HEK293 (cell line): ENCODE results near the gene SLFNL1.
A peak's percentile ranks its signal among the peaks of the same experiment; 100 is the strongest.

Experiments
- CTCF ChIA-PET: fragments of 350-600 bp; formaldehyde crosslinking; extraction: SDS; loops from one replicate; lab custom pipeline; 2021; ENCODE audit warnings: antibody characterized with exemption; lab: Yijun Ruan, JAX
- POLR2A ChIA-PET: fragments of 300-600 bp; formaldehyde crosslinking; extraction: SDS; loops from one replicate; lab custom pipeline; 2020; ENCODE audit warnings: antibody characterized with exemption, inconsistent platforms; lab: Yijun Ruan, JAX
- H3K27ac ChIP-seq: fragments of 200-500 bp; sonication (Bioruptor generic); 2 replicates; pipeline ENCODE4 v1.5.1; 2014; ENCODE audit warnings: low read depth, low read length, control low read depth, inconsistent platforms; ENCODE audit errors: extremely low read depth
- H3K36me3 ChIP-seq, 2 experiments: fragments of 200-500 bp in 1 of 2; sonication (Bioruptor generic) in 1 of 2; 1 replicate in 1 of 2; 2 replicates in 1 of 2; pipeline ENCODE4 v1.5.1; 2014 to 2017; ENCODE audit warnings: inconsistent platforms in 2 of 2, low read length in 2 of 2; ENCODE audit not compliant: control insufficient read depth in 2 of 2, insufficient read depth in 1 of 2
- H3K4me1 ChIP-seq: fragments of 200-500 bp; sonication (Bioruptor generic); 2 replicates; pipeline ENCODE4 v1.5.1; 2014; ENCODE audit warnings: mild to moderate bottlenecking, low read length, inconsistent platforms; ENCODE audit not compliant: control insufficient read depth, insufficient read depth
- H3K4me3 ChIP-seq: 2 replicates; pipeline ENCODE4 v1.5.1; 2011; ENCODE audit warnings: low read depth, mild to moderate bottlenecking, control low read depth, low read length, moderate library complexity
- H3K9me3 ChIP-seq: fragments of 200-500 bp; sonication (Bioruptor generic); 2 replicates; pipeline ENCODE4 v1.5.1; 2014; ENCODE audit warnings: low read depth, low read length, inconsistent platforms; ENCODE audit not compliant: control insufficient read depth, insufficient read depth
- EGR2 ChIP-seq: fragments of 450-650 bp; formaldehyde crosslinking; IDR thresholded peaks from 2 replicates; pipeline ENCODE4 v1.5.1; 2016; ENCODE audit warnings: low read depth, missing biosample characterization, missing genetic modification characterization
- REST ChIP-seq: fragments of 450-650 bp; formaldehyde crosslinking; IDR thresholded peaks from 2 replicates; pipeline ENCODE4 v1.5.1; 2016; ENCODE audit warnings: missing biosample characterization, missing genetic modification characterization
- SETDB1 ChIP-seq: IDR thresholded peaks from one replicate; pipeline ENCODE4 v1.6.1; 2017; ENCODE audit warnings: mild to moderate bottlenecking, low read length, moderate library complexity, mixed read lengths; ENCODE audit not compliant: insufficient read length
- ZFHX2 ChIP-seq: fragments of 450-650 bp; formaldehyde crosslinking; conservative IDR thresholded peaks from 2 replicates; pipeline ENCODE4 v1.5.1; 2016; ENCODE audit warnings: missing biosample characterization, missing genetic modification characterization
- ZFP69B ChIP-seq: fragments of 450-650 bp; formaldehyde crosslinking; IDR thresholded peaks from 2 replicates; pipeline ENCODE4 v1.5.1; 2016; ENCODE audit warnings: missing biosample characterization, missing genetic modification characterization
- ZNF132 ChIP-seq: fragments of 450-650 bp; formaldehyde crosslinking; IDR thresholded peaks from 2 replicates; pipeline ENCODE4 v1.5.1; 2017; ENCODE audit warnings: missing biosample characterization, missing genetic modification characterization, borderline replicate concordance
- ZNF211 ChIP-seq: fragments of 450-650 bp; formaldehyde crosslinking; IDR thresholded peaks from 2 replicates; pipeline ENCODE4 v1.5.1; 2016; ENCODE audit warnings: low read depth, missing biosample characterization, missing genetic modification characterization
- ZNF223 ChIP-seq: fragments of 450-650 bp; formaldehyde crosslinking; IDR thresholded peaks from 2 replicates; pipeline ENCODE4 v1.5.1; 2016; ENCODE audit warnings: missing biosample characterization, missing genetic modification characterization
- ZNF341 ChIP-seq: fragments of 450-650 bp; formaldehyde crosslinking; IDR thresholded peaks from 2 replicates; pipeline ENCODE4; 2016; ENCODE audit warnings: low read depth, missing biosample characterization, missing genetic modification characterization
- ZNF394 ChIP-seq: fragments of 450-650 bp; formaldehyde crosslinking; IDR thresholded peaks from 2 replicates; pipeline ENCODE4 v1.5.1; 2016; ENCODE audit warnings: missing biosample characterization, missing genetic modification characterization, mild to moderate bottlenecking, moderate library complexity, borderline replicate concordance
- ZNF521 ChIP-seq: fragments of 450-650 bp; formaldehyde crosslinking; IDR thresholded peaks from 2 replicates; pipeline ENCODE4 v1.5.1; 2017; ENCODE audit warnings: missing biosample characterization, mild to moderate bottlenecking, missing genetic modification characterization
- ZNF548 ChIP-seq: fragments of 450-650 bp; formaldehyde crosslinking; IDR thresholded peaks from 2 replicates; pipeline ENCODE4 v1.5.1; 2016; ENCODE audit warnings: missing biosample characterization, missing genetic modification characterization
- ZNF555 ChIP-seq: fragments of 450-650 bp; formaldehyde crosslinking; conservative IDR thresholded peaks from 2 replicates; pipeline ENCODE4 v1.5.1; 2017; ENCODE audit warnings: missing biosample characterization, mild to moderate bottlenecking, missing genetic modification characterization, inconsistent platforms
- ZNF596 ChIP-seq: fragments of 450-650 bp; IDR thresholded peaks from 2 replicates; pipeline ENCODE4 v1.5.0; 2018; ENCODE audit warnings: missing biosample characterization, mild to moderate bottlenecking, missing genetic modification characterization, moderate library complexity
- ZNF610 ChIP-seq: fragments of 450-650 bp; formaldehyde crosslinking; IDR thresholded peaks from 2 replicates; pipeline ENCODE4 v1.5.1; 2016; ENCODE audit warnings: missing biosample characterization, missing genetic modification characterization, borderline replicate concordance
- ZNF626 ChIP-seq: fragments of 450-650 bp; sonication (Bioruptor Pico); formaldehyde crosslinking; IDR thresholded peaks from 2 replicates; pipeline ENCODE4 v1.5.1; 2018; ENCODE audit warnings: missing biosample characterization, missing genetic modification characterization, inconsistent platforms
- ZNF701 ChIP-seq: fragments of 450-650 bp; formaldehyde crosslinking; IDR thresholded peaks from 2 replicates; pipeline ENCODE4 v1.5.1; 2016; ENCODE audit warnings: missing biosample characterization, missing genetic modification characterization
- ZNF792 ChIP-seq: fragments of 450-650 bp; formaldehyde crosslinking; IDR thresholded peaks from 2 replicates; pipeline ENCODE4 v1.5.1; 2016; ENCODE audit warnings: missing biosample characterization, missing genetic modification characterization

SLFNL1 gene

GRCh38 chr1:40977716-40978115 lies 43.8 kb downstream of the SLFNL1 start (continued):
- TF ChIP-seq EGR2, result no peak

DNA sequence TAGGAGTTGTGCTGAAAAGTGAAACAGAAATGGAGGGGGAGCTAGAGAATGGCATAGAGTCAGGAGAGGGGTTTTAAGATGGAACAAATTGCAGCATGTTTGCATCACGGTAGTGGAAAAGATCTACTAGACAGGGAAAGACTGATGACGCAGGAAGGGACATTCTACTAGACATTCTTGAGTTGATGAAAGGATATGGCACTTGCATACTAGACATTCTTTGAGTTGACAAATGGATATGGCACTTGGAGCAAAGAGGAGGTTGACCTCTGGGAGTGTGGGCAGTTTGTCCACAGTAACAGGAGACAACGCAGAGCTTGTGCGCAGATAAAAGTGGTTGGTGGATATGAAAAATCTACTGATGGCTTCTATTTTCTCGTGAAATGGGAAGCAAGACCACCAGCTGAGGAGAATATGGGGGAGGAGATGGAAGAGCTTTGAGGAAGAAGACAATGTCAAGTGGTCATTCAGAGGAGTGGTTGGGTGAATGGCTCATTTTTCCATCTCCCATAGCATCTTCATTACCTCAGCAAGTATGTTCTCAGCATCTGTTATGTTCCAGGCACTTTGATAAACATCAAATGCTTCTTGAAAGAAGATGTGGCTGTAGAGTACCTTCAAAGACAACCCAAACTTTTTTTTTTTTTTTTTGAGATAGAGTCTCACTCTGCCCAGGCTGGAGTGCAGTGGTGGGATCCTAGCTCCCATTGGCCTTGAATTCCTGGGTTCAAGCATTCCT lies 44.4 kb downstream of the SLFNL1 start:
- no peak for TF ChIP-seq REST (tag by site-specific recombination)
- no peak for TF ChIP-seq ZNF792 (tag by site-specific recombination)
- peak; percentile 26; the same call in 1 of the 2 replicates for TF ChIP-seq ZNF341 (tag by site-specific recombination)
- TF ChIP-seq ZNF132 (tag by site-specific recombination), result no peak
- no peak for TF ChIP-seq ZNF211 (tag by site-specific recombination)
- TF ChIP-seq ZNF394 (tag by site-specific recombination), result no peak
- Histone ChIP-seq H3K4me3 (no peak overlapping the region), H3K27ac (no peak overlapping the region), H3K36me3 (peaks cover 0 to 16% of the 10 kb centered on the region in 2 experiments; a peak in 1 of 3 replicates), H3K4me1 (0 out of 2 replicates have a peak, but pooled peaks cover 4% of the 10 kb centered on the region), H3K9me3 (no peaks in the 10 kb centered on the region)
- ChIA-PET CTCF (interaction anchor here (0.6 to 1.5 kb wide), 3 partner anchors 26 to 823 kb away, joined by 3 to 4 read pairs (median 4); no protein-coding TSS in a partner anchor), POLR2A (interaction anchor here (1.0 kb wide), 1 partner anchor 26 kb away, joined by 3 read pairs; no protein-coding TSS in a partner anchor)

- Histone ChIP-seq H3K27ac (no peak overlapping the region), H3K4me3 (no peak overlapping the region), H3K4me1 (no peaks in the 10 kb centered on the region), H3K36me3 (no peaks in the 10 kb centered on the region), H3K9me3 (no peaks in the 10 kb centered on the region)
- CTCF ChIA-PET, result interaction anchor here (0.6 kb wide), 1 partner anchor 124 kb away, joined by 4 read pairs; no protein-coding TSS in a partner anchor
- TF ChIP-seq ZNF521 (tag by site-specific recombination), result no peak
- TF ChIP-seq ZFHX2, result no peak
- no peak for TF ChIP-seq ZNF555
- TF ChIP-seq ZNF548, result no peak
- TF ChIP-seq ZNF223 (tag by site-specific recombination), result no peak
- TF ChIP-seq ZNF596 (tag by site-specific recombination), result no peak
- no peak for TF ChIP-seq SETDB1
- TF ChIP-seq ZFP69B, result no peak
- POLR2A ChIA-PET, result no interaction called here
These were observed 46.6 kb downstream of the SLFNL1 start for GRCh38 chr1:40974945-40975344.

DNA sequence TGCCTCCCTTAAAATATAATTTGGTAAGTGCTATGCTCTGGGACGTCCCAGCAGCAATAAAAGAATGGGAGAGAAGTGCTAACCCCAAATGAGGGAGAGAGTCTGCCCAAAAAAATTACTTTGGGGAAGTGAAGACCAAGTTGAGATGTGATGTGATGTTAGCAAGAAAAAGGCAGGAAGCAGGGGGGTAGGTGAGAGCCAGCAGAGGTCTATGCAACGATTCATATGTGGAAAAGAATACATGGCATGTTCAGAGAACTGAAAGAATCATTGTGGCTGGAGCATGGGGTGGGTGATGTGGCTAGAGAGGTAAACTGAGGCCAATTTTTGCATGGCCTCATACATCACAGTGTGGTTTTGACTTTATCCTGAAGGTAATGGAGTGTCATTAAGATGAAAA lies 47.6 kb downstream of the SLFNL1 start:
- H3K4me3 ChIP-seq, result no peak overlapping the region
- TF ChIP-seq ZNF701 (tag by site-specific recombination) (no peak), ZNF626 (no peak), ZNF610 (tag by site-specific recombination) (no peak)
- TF ChIP-seq, all 188 proteins: peak for 0
- Histone ChIP-seq H3K36me3 (no peaks in the 10 kb centered on the region), H3K9me3 (no peaks in the 10 kb centered on the region), H3K27ac (no peak overlapping the region), H3K4me1 (no peaks in the 10 kb centered on the region)
- POLR2A ChIA-PET, result no interaction called here
- CTCF ChIA-PET, result no interaction called here
